GM18502 (cell line): ENCODE results near the gene GP5.

ENCODE experiments used
- ATAC-seq: cut with Tn5 transposase; IDR thresholded peaks from one replicate; pipeline ENCODE4 v1.9.1; 2021; ENCODE audit warnings: mild to moderate bottlenecking; ENCODE audit not compliant: unreplicated experiment, poor library complexity

Gene GP5, protein sequence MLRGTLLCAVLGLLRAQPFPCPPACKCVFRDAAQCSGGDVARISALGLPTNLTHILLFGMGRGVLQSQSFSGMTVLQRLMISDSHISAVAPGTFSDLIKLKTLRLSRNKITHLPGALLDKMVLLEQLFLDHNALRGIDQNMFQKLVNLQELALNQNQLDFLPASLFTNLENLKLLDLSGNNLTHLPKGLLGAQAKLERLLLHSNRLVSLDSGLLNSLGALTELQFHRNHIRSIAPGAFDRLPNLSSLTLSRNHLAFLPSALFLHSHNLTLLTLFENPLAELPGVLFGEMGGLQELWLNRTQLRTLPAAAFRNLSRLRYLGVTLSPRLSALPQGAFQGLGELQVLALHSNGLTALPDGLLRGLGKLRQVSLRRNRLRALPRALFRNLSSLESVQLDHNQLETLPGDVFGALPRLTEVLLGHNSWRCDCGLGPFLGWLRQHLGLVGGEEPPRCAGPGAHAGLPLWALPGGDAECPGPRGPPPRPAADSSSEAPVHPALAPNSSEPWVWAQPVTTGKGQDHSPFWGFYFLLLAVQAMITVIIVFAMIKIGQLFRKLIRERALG

DNA sequence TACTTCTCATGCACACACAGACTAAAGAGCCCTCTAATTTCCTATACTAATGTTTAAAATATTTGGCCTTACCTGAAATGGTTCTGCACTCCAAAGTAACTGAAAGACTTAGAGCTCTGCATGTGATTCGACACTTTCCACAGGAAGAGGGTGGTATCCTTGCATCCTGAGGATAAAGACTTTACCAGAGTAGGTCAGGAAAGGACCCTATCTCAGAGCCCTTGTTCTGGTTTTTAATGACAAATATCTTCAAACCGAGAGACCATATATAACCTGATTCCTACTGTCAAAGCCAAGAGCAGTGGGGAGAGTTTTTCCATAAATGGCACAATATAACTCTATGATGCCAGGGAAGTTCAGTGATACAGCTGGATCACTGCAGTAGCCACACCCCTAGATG, at the start of gene GP5:
TSS of gene GP5 (minus strand) at position 101 of the 400 bp plus-strand sequence. CDS start 984 bp downstream, outside the sequence.
- no peak for ATAC-seq

DNA sequence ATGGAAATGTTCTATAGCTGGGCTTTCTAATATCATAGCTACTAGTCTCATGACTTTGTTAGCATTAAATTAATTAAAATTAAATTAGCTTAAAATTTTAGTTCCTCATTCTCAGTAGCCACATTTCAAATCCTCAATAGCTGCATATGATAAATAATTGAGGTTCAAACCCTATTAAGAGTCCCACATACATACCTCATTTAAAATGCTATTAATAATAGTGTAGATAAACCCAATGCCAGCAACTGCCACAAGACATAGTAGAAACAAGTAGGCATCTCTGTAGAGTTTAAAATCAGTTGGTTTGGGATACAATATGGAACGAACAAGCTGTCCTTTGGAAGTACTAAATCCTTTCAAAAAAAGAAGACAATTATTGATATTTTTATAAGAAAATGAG, 48.6 kb upstream of the GP5 start:
- ATAC-seq, result no peak

DNA sequence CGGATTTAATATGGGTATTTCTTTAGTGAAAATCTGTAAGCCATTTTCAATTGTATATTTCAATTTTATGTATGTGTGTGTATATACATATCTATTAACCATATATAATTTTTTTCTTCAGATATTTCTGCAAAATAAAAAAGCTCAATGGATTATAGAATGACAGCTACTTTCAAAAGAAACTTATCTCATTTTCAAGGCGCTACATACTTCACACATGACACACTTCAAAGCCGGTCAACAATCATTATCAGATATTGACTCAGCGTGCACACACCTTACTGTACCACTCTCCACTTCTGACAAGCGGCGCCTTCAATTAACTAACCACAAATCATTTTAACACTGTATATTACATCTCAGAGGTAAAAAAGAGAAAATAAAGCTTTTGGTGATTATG, 48.1 kb upstream of the GP5 start:
- ATAC-seq, result no peak

DNA sequence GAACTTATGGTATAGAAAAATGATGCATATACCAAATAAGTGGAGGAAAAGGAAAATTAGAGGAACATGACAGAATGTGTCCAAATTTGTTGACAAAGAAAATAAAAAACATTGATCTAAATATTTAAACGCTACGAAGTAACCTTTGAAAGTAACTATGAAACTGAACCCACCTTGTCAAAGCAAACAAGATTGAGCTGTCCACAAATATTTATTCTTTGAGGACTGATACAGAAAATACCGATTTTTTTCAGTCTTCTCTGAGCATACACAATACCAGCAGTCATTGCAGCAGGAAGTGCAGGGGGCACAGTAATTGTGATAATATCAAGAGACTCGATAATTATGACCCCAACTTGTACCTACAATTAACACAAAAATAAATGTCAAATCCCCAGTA, 47.7 kb upstream of the GP5 start:
- ATAC-seq, result no peak

DNA sequence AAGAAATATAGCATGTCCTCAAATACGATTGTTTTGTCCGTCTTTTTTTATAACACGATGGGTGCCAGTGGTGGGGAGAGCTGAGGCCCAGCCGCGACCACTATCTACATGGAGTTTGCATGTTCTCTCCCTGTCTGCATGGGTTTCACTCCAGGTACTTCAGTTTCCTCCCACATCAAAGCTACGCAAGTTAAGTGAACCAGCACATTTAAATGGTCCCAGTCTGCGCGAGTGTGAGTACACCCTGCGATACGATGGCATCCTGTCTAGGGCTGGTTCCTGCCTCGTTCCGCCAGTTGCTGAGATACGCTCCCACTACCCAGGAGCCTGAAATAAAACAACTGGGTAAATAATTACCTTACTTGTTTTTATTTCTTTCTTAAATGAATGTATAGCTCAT, 47.1 kb upstream of the GP5 start:
- ATAC-seq, result no peak

DNA sequence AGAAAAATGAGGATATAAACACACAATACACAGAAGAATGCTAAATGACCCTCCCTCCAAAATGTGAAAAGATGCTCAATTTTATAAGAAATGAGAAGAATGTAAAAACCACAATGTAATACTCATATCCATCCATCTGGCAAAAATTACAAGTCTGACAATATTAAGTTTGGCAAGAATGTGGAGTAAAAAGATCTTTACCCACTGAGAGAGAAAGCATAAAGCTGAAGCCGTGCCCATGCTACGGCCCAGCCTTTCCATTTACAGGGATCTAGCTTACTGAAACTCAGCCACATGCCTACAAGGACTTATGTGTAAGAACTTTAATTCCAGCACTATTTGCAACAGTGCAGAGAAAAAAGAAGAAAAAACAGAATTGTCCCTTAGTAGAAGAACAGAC, 44.8 kb upstream of the GP5 start:
- ATAC-seq, result no peak

DNA sequence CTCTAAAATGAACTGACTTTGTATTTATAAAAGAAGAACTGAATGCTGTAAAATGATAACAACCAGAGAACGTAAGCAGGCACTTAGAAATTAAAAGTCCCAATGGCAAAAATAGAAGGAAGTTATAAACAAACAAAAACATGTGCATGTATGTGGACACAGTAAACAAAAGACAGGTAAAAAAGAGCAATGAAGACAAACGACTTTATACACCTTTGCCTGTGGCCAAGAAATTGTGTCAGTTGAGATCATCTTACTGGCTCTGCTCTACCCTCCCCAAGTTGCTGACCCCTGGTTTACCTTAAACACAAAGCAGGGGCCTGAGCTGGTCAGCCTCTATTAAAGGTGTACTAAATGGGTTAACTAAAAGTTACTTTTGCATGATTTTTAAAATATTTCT, 41.7 kb upstream of the GP5 start:
- no peak for ATAC-seq

DNA sequence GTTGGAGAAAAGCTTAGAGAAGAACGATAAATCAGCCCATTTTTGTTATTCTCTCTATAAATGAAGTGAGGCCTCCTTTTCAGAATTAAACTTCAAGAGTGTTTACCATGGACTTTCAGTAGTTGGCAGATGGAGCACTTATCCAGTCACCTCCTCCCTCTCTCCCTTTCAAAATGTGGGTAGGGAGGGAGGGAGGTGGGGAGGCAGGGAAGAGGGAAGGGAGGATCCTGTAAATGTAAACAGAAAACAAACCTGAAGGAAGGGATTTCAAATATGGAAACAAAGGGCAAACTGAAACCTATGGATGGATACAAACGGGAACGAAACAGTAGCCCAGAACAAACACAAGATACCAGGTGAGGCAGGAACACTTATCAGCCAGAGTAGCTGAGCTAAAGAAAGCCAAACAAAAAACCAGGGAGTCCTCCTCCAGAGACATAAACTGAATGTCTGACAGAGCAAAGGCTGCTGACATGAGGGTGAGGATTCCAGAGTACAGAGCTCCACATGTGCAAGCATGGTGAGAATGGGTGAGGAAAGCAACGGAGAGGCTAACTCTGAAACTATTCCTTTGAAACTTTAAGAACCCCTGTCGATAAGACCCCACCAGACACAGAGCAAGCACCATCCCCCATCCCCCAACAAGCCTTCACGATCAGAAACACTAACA, 41.0 kb upstream of the GP5 start:
- ATAC-seq, result no peak

DNA sequence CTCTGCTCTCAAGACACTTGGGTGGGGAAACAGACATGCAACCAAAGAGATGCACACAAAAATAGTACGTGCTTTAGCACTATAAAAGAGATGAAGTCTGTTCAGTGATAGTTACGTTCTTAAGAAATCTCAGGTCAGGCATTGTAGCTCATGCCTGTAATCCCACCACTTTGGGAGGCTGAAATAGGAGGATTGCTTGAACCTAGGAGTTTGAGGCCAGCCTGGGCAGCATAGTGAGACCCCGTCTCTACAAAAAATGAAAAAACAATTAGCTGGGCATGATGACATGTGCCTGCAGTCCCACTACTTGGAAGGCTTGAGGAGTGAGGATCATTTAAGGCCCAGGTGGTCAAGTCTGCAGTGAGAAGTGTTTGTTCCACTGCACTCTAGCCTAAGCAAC, 35.4 kb upstream of the GP5 start:
- no peak for ATAC-seq

DNA sequence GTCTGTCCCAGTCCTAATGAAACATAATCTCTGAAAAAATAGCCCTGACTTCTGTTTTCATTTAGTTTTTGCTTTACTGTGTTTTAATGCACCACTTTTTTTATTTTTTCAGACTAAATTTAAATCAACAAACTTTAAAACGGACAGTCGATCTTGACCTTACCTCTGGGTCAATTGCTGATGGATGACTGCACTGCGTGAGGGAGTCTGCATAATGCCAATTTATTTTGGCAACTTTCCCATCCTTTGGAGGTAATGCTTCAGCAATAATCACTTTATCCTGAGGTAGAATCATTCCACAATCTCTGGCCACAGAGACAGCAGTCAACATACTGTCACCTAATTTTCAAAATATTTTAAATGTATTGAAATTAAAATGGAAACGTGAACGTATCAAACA, 32.5 kb upstream of the GP5 start:
- ATAC-seq, result no peak

DNA sequence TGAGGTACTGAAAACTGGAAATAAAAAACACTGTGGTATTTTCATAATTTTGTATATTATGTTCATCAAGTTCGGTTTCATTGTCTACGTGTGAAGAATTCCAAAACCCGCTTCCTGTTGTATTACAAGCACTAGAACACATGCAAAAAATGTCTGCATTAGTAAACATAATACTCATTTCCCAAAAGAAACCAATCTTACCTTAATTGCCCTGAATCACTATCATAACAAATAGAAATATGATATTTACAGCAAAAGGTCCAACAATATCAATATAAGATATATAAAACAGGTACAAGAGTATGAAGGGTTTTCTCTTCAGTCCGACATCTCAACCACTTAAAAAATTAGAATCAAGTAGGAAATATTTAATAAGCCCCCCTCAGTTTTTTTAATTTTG, 26.3 kb upstream of the GP5 start:
- ATAC-seq, result no peak

DNA sequence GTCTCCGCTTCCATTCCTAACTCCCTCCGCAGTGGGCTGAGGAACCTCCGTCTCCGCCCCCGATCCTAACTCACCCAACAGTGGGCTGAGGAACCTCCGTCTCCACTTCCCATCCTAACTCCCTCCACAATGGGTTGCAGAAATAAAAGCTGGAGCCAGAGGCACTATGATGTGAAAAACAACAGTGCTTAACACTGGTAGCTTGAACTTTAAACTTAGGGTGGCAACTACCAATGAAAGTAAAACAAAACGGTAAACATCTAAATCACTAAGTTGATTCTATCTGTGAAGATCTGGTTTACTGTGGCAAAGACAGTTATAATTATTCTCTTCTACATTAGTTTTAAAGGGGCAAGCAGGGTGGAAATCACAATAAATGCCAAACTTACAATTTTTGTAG, 25.9 kb upstream of the GP5 start:
- ATAC-seq, result no peak

DNA sequence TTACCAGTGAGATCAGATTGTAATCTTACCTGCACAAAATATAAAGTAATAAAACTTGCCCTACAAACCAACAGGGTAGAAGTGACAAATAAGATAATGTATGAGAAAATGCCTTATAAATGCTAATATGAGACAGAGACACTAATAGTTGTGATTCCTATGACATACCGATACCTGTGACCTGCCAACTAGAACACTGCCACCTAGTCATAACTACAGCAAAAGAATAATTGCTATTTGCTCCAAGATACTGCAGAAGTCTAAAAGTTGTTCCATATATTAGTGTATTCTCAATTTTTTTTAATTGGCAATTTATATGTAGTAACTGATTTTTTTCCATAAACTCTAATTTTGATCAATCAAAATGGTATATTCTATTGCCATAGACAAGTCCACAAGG, 25.3 kb upstream of the GP5 start:
- ATAC-seq, result no peak

DNA sequence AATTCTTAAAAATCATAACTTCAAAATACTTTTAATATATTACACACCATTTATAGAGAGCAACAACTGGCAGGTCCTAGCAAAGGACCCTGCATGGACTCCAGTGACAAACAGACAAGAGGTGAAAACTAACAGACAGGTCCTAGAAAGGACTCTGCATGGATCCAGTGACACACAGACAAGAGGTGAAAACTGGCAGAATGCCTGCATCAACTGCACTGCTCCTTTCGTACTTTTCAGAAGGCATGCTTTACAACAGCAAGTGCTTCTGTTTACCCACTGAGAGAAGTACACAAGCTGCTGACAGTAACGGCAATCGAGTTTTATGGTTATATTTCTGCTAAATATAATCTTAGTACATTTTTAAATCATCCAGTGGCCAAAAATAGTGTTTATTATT, 24.3 kb upstream of the GP5 start:
- no peak for ATAC-seq

DNA sequence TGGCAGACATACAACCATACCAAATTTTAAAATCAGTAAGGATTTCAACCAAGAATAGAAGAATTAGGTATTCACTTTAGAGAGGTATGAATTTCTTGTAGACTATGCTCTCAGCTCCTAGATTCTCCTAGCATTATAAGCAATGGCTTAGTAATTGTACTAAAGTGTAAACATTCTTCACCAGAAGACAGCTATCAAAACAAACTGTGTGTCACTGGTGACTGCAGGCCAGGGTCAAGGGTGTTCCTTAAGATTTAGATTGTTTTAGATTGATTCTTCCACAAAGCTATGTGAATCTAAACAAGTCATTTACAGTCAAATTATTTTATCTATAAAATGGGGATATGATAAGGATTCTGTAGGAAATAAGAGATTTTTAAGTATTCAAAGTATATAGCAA, 23.1 kb upstream of the GP5 start:
- no peak for ATAC-seq

DNA sequence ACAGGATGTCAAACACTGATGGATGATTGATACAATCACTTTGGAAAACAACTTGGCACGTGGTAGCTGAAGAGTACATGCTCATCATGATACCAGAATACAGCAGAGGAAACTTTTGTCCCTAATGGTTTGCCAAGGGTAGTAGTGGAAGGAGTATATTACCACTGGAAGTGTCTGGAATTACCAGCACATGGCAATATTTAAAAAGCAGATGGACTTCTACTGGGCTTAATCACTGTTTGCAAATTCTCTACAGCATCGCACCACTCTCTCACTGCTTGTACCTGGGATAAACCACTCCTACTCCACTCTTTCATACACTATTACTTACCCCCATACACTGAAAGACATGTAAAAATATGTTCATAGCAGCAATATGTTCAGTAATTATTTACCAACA, 19.6 kb upstream of the GP5 start:
- no peak for ATAC-seq

DNA sequence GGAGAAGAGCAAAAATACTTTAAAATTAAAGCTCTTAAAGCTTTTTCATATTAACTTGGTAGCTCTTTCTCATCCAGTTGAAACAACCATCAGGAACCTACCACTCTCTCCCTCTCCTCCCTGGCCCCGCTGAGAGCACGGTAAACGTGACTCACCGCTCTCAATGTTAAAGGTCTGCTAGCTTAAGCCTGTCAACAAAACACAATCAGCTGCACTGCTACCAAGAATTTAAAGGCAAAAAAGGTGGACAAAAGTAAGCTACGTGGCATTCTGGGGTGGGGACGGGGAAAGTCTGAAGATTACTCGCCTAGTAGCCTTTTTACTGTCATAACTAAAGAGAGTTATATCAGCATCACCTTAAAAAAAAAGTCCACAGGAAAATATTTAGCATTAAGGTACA, 8.4 kb upstream of the GP5 start:
- no peak for ATAC-seq

DNA sequence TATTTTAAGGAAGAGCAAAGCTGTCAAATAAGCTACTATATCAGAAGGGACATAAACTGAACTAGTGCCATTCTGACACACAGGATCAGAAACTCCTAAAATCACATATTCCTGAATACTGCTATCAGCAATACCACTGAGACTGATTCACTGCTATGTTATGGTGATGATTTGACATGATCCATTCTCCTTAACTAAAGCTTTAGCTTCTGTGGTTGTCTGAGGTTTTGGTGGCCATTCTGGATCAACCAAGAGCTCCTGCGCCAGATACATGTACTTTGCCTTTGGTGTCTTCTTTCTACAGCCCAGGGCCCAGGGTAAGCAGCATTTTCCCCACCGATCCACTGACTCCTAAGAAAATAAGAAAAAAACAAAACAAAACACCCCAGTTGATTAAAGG, 6.7 kb upstream of the GP5 start:
- ATAC-seq, result no peak

DNA sequence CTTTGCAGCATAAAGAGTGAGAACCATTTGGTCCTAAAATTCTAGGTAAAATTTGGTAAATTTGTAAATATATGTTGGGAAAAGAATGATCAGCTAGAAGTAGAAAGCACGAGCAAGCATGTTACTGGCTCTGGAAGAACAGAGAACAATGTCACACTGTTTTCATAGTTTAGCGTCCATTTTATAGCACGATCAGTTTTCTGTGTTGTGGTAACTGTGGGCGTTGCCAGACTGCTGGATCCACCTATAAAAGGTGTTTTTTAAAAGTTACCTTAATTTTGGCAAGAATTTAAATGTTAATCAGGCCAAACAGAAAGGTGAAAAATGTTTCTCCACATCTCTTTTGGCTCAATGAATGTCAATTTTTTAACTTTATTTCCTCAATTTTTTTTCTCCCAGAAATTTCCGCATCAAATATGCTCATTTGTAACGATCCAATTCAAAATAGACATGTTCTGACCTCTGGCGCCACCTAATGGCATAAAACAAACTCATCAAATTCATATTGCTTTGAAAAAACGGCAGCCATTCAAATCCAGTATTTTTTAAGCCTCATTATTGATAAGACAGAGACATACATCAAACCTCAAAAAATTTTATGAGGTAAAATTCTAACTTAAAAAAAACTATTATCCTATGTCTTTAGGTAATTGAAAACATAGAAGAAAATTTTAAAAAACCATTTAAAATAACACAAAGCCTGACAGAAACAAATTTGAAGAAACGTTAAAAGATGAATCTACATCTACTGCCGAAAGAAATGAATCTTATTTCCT, 5.5 kb upstream of the GP5 start:
- ATAC-seq, result no peak

DNA sequence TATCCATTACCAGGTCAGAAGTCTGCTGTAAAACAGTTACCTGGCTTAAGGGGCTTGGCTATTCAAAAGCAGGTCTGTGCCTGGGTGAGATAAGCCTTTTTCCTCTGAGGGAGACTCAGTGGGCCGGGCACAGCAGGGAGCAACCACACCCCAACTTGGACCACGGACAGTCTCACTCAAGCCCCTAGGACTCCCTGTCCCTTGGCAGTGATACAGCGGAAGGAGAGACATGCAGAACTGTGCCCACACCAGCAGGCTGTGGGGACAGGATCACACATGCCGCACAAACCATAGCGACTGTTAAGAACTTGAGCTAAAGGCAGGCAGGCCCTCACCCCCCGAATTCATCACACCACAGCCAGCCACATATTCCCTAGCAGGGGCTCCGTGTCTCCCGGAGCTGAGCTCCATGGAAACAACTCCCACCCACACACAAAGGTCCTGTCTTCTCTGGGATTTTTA, 2.8 kb upstream of the GP5 start:
- no peak for ATAC-seq

DNA sequence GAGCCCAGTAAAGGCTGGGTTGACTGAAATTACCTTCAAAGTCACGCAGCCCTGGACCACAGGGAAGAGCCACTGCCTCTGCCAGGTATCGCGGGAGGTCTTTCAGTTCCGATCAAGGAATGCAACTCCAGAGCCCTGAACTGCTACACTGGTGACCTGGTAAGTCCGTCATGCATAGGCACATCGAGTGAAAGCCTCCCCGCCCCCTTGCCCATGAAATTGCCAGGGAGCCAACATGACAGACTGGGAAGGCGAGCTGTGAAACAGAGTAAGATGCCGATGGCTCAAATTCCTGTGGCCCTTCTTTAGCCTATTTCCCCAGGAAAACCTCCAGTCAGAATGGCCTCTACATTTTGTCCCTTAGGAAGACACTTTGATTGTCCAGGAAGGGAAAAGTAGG, 2.3 kb upstream of the GP5 start:
- no peak for ATAC-seq
